Smooth muscle cell (in vitro differentiated cells): ENCODE data around the gene SMAD7. TPM values are rescaled to one million over a fixed set of nuclear protein-coding genes. Genes with fewer than 3 reads are reported as not detected.

ENCODE experiments used
- DNase-seq: peaks from one replicate; lab custom pipeline; 2025; ENCODE audit not compliant: unreplicated experiment; lab: John Stamatoyannopoulos, UW
- H2AFZ ChIP-seq: fragments of 200-600 bp; sonication (generic); 2 replicates; pipeline ENCODE4 v1.6.0; 2016; ENCODE audit warnings: antibody characterized with exemption, low read depth, mild to moderate bottlenecking
- H3F3A ChIP-seq: fragments of 200-600 bp; sonication (generic); 2 replicates; pipeline ENCODE4 v1.6.0; 2017; ENCODE audit warnings: antibody characterized with exemption, low read depth
- H3K27ac ChIP-seq: fragments of 200-600 bp; sonication (generic); 2 replicates; pipeline ENCODE4 v1.5.1; 2016; ENCODE audit warnings: low read depth, mild to moderate bottlenecking
- H3K27me3 ChIP-seq: fragments of 200-600 bp; sonication (generic); 2 replicates; pipeline ENCODE4 v1.6.1; 2016; ENCODE audit warnings: low read depth, mild to moderate bottlenecking
- H3K36me3 ChIP-seq: fragments of 200-600 bp; sonication (generic); 2 replicates; pipeline ENCODE4 v1.5.1; 2016; ENCODE audit warnings: low read depth
- H3K4me1 ChIP-seq: fragments of 200-600 bp; sonication (generic); 2 replicates; pipeline ENCODE4 v1.5.1; 2016; ENCODE audit warnings: low read depth
- H3K4me2 ChIP-seq: fragments of 200-600 bp; sonication (generic); 2 replicates; pipeline ENCODE4 v1.6.0; 2016; ENCODE audit warnings: mild to moderate bottlenecking
- H3K4me3 ChIP-seq: fragments of 200-600 bp; sonication (generic); 2 replicates; pipeline ENCODE4 v1.5.1; 2016; ENCODE audit warnings: mild to moderate bottlenecking
- H3K79me2 ChIP-seq: fragments of 200-600 bp; sonication (generic); 2 replicates; pipeline ENCODE4 v1.6.0; 2016; ENCODE audit warnings: low read depth, mild to moderate bottlenecking
- H3K9ac ChIP-seq: fragments of 200-600 bp; sonication (generic); 2 replicates; pipeline ENCODE4 v1.6.0; 2016; ENCODE audit warnings: low read depth
- H3K9me3 ChIP-seq: fragments of 200-600 bp; sonication (generic); replicated peaks from 2 replicates; pipeline ENCODE4 v1.5.1; 2016; ENCODE audit warnings: low read depth
- H4K20me1 ChIP-seq: fragments of 200-600 bp; sonication (generic); 2 replicates; pipeline ENCODE4 v1.6.0; 2016; ENCODE audit warnings: low read depth
- CTCF ChIP-seq: fragments of 200-600 bp; sonication (generic); IDR thresholded peaks from 2 replicates; pipeline ENCODE4 v1.5.1; 2017; ENCODE audit warnings: borderline replicate concordance, mild to moderate bottlenecking, antibody characterized with exemption; ENCODE audit not compliant: insufficient read depth, poor library complexity, severe bottlenecking
- WGBS: methylation state at CpG from one replicate; pipeline ENCODE4 v1.1.7; 2016; ENCODE audit warnings: low lambda C conversion rate; 5-methylcytosine and 5-hydroxymethylcytosine counted together
- polyA plus RNA-seq: library from polyadenylated mRNA; unstranded; fragments of >200 nt; fragmentation: Nextera tagmentation; extraction: Ambion mirVana; gene quantifications from 2 replicates; pipeline ENCODE4 v1.2.1, GENCODE V29; 2016
- total RNA-seq: library from RNA; depleted of rRNA; stranded (reverse); fragments of >200 nt; gene quantifications from 2 replicates; pipeline ENCODE4 v1.2.3, GENCODE V29; 2014

SMAD7 gene
- total and polyA plus RNA-seq, 2 experiments from 2014 or later: 114 to 134 TPM

GRCh38 chr18:48962252-48962993 is 11.7 kb upstream of the SMAD7 start:
- H3K4me3 ChIP-seq: no peak overlapping the region
- H3K4me1 ChIP-seq: peaks cover 17% of the 10 kb centered on the region
- no peak for DNase-seq
- no peak overlapping the region for H2AFZ ChIP-seq
- TF ChIP-seq CTCF: no peak
- no peak overlapping the region for H3K4me2 ChIP-seq
- no peaks in the 10 kb centered on the region for H3K27me3 ChIP-seq
- peaks cover 8% of the 10 kb centered on the region for H3K79me2 ChIP-seq
- peaks cover 19% of the 10 kb centered on the region for H3F3A ChIP-seq
- WGBS: 85% methylated on average over 13 of the region's 13 CpGs
- no peaks in the 10 kb centered on the region for H4K20me1 ChIP-seq
- peak overlapping the region; percentile 96 for H3K27ac ChIP-seq
- H3K9me3 ChIP-seq: no peaks in the 10 kb centered on the region
- no peaks in the 10 kb centered on the region for H3K36me3 ChIP-seq
- H3K9ac ChIP-seq: no peak overlapping the region

GRCh38 chr18:48961547-48961946 is 10.8 kb upstream of the SMAD7 start:
- no peaks in the 10 kb centered on the region for H3K36me3 ChIP-seq
- TF ChIP-seq CTCF: no peak
- peak overlapping the region; percentile 56 for H3K4me2 ChIP-seq
- no peaks in the 10 kb centered on the region for H4K20me1 ChIP-seq
- H3K9me3 ChIP-seq: no peaks in the 10 kb centered on the region
- no peak overlapping the region for H3K4me3 ChIP-seq
- peaks cover 13% of the 10 kb centered on the region for H3K79me2 ChIP-seq
- H3K9ac ChIP-seq: peak overlapping the region; percentile 79
- WGBS: 47% methylated on average over 12 of the region's 12 CpGs
- DNase-seq: no peak
- no peak overlapping the region for H2AFZ ChIP-seq
- H3K27me3 ChIP-seq: no peaks in the 10 kb centered on the region
- peak overlapping the region; percentile 96 for H3K27ac ChIP-seq
- peaks cover 22% of the 10 kb centered on the region for H3F3A ChIP-seq
- H3K4me1 ChIP-seq: peaks cover 19% of the 10 kb centered on the region

GRCh38 chr18:48959921-48960920 is 9.5 kb upstream of the SMAD7 start:
- Histone ChIP-seq H2AFZ (no peak overlapping the region), H3K27ac (peak overlapping the region; percentile 96), H3K9ac (peak overlapping the region; percentile 79), H3K4me2 (peak overlapping the region; percentile 73), H3K36me3 (no peaks in the 10 kb centered on the region), H4K20me1 (no peaks in the 10 kb centered on the region), H3K4me3 (no peak overlapping the region), H3K27me3 (no peaks in the 10 kb centered on the region), H3F3A (peaks cover 29% of the 10 kb centered on the region), H3K9me3 (no peaks in the 10 kb centered on the region), H3K79me2 (peaks cover 13% of the 10 kb centered on the region), H3K4me1 (peaks cover 32% of the 10 kb centered on the region)
- 15% methylated on average over 17 of the region's 17 CpGs for WGBS
- no peak for DNase-seq
- TF ChIP-seq CTCF: no peak
